ENCODE measurements around the gene SRGAP1.
"Not testable (repeated sequence)": the region's sequence is repeated elsewhere in the genome, so short reads cannot be mapped to it uniquely, and the experiment has no call there.

SRGAP1 gene

GRCh38 chr12:64064240-64064639 lies 219.7 kb downstream of the SRGAP1 start:
- DNase-seq = no peak

GRCh38 chr12:64064706-64065105 lies 220.2 kb downstream of the SRGAP1 start:
- DNase-seq = no peak

- DNase-seq = no peak
Observed at GRCh38 chr12:64065881-64066451, 221.5 kb downstream of the SRGAP1 start.

GRCh38 chr12:64066776-64067175 lies 222.3 kb downstream of the SRGAP1 start:
- no peak for DNase-seq

- DNase-seq = no peak
Observed at GRCh38 chr12:64070454-64070853, 226.0 kb downstream of the SRGAP1 start.

- no peak for DNase-seq
Observed at GRCh38 chr12:64072916-64073575, 228.5 kb downstream of the SRGAP1 start.

GRCh38 chr12:64076565-64076964 lies 232.1 kb downstream of the SRGAP1 start:
- DNase-seq = not testable (repeated sequence)

- no peak for DNase-seq
Observed at GRCh38 chr12:64077922-64078321, 233.4 kb downstream of the SRGAP1 start.

GRCh38 chr12:64080319-64081007 lies 236.0 kb downstream of the SRGAP1 start:
- DNase-seq = no peak

GRCh38 chr12:64081008-64081404 lies 236.5 kb downstream of the SRGAP1 start:
- no peak for DNase-seq

- no peak for DNase-seq
Observed at GRCh38 chr12:64082116-64082515, 237.6 kb downstream of the SRGAP1 start.

- no peak for DNase-seq
Observed at GRCh38 chr12:64082866-64083268, 238.4 kb downstream of the SRGAP1 start.

GRCh38 chr12:64083285-64084210 lies 239.0 kb downstream of the SRGAP1 start:
- no peak for DNase-seq

- no peak for DNase-seq
Observed at GRCh38 chr12:64085154-64085553, 240.7 kb downstream of the SRGAP1 start.

- DNase-seq = no peak
Observed at GRCh38 chr12:64085996-64086395, 241.5 kb downstream of the SRGAP1 start.

- DNase-seq = no peak
Observed at GRCh38 chr12:64086946-64087345, 242.4 kb downstream of the SRGAP1 start.

GRCh38 chr12:64087761-64088160 lies 243.3 kb downstream of the SRGAP1 start:
- DNase-seq = no peak

- peak; percentile 28 for DNase-seq
Observed at GRCh38 chr12:64088431-64089349, 244.2 kb downstream of the SRGAP1 start.

- DNase-seq = no peak
Observed at GRCh38 chr12:64090047-64090446, 245.5 kb downstream of the SRGAP1 start.

- DNase-seq = no peak
Observed at GRCh38 chr12:64091186-64091585, 246.7 kb downstream of the SRGAP1 start.

GRCh38 chr12:64092507-64093196 lies 248.2 kb downstream of the SRGAP1 start:
- DNase-seq = no peak

Measured in GF-D8 (cell line).